ENCODE data around the gene SMAD5.

Gene SMAD5

DNA sequence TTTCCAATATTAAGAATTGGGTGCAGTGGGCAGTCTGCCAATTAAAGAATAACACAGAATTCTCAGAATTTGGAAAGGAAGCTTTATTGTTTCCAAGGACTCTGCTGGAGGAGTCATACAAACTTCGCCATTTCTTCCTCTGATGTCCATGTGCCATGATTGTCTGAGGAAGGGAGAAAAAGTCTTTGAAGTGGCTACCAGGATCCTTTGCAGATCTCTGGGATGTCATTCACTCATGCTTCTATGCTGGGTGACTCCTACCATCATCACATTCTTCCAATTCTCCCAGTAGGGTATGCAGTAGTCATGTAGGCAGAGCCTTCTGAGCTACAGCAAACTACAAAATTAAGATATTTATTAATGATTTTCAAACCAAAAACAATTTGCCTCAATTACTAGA, 3.2 kb upstream of the SMAD5 start:
- peaks cover 10% of the 10 kb centered on the region for H3K4me1 ChIP-seq (ENCODE audit: low read length)
- H3K9me3 ChIP-seq (replicated peaks; ENCODE audit: insufficient read depth, low read length): no peaks in the 10 kb centered on the region
- no peaks in the 10 kb centered on the region for H4K20me1 ChIP-seq (ENCODE audit: insufficient read depth, low read length)
- H3K27ac ChIP-seq (ENCODE audit: low read length): no peak overlapping the region
- no peaks in the 10 kb centered on the region for H3K36me3 ChIP-seq (replicated peaks; ENCODE audit: insufficient read depth, low read length)
- H3K79me2 ChIP-seq (ENCODE audit: low read length): peaks cover 18% of the 10 kb centered on the region
- no peak overlapping the region for H3K4me3 ChIP-seq (ENCODE audit: low read length)
- H3K9ac ChIP-seq (ENCODE audit: low read length): no peak overlapping the region
- TF ChIP-seq EZH2phosphoT487 (IDR thresholded peaks at IDR 0.05; ENCODE audit: low read length) (no peak), CTCF (IDR thresholded peaks at IDR 0.05; ENCODE audit: low read length) (no peak), EZH2 (optimal IDR thresholded peaks at IDR 0.05; ENCODE audit: low read depth, low read length) (no peak)
- no peaks in the 10 kb centered on the region for H3K9me2 ChIP-seq (replicated peaks; ENCODE audit: insufficient read depth, low read length)
- H2AFZ ChIP-seq (ENCODE audit: low read length): no peak overlapping the region
- no peak for DNase-seq
- H3F3A ChIP-seq (ENCODE audit: insufficient read depth, low read length): peaks cover 10% of the 10 kb centered on the region; the same call in 1 of the 2 replicates
- H3K4me2 ChIP-seq (ENCODE audit: low read depth, low read length): no peak overlapping the region
- H3K27me3 ChIP-seq (replicated peaks; ENCODE audit: insufficient read depth, low read length): no peaks in the 10 kb centered on the region

DNA sequence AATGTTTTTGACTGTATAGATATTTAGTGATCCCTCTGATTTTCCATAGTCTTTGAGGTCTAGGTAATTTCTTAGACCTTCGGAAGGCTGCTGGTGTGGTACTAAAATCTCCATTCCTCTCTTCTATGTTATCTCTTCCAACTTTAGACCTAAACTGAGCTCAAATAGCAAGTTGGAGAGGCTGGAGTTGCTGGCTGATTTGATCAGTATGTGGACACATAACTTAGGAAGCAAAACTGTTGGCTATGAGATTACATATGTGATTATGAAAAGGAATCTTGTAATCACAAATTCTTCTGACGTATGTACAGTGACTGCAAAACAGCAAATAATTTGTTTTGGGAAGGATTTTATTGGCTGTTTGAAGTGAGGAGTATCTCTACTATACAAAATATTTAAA, 2.1 kb upstream of the SMAD5 start:
- Histone ChIP-seq H3K27ac (ENCODE audit: low read length) (no peak overlapping the region), H3K4me2 (ENCODE audit: low read depth, low read length) (no peak overlapping the region), H3F3A (ENCODE audit: insufficient read depth, low read length) (peaks cover 10% of the 10 kb centered on the region; the same call in 1 of the 2 replicates), H3K9me2 (replicated peaks; ENCODE audit: insufficient read depth, low read length) (no peaks in the 10 kb centered on the region), H3K4me1 (ENCODE audit: low read length) (peaks cover 17% of the 10 kb centered on the region), H3K9me3 (replicated peaks; ENCODE audit: insufficient read depth, low read length) (no peaks in the 10 kb centered on the region), H3K27me3 (replicated peaks; ENCODE audit: insufficient read depth, low read length) (no peaks in the 10 kb centered on the region), H3K4me3 (ENCODE audit: low read length) (no peak overlapping the region), H2AFZ (ENCODE audit: low read length) (no peak overlapping the region), H3K79me2 (ENCODE audit: low read length) (peaks cover 29% of the 10 kb centered on the region), H4K20me1 (ENCODE audit: insufficient read depth, low read length) (0 out of 2 replicates have a peak, but pooled peaks cover 7% of the 10 kb centered on the region), H3K36me3 (replicated peaks; ENCODE audit: insufficient read depth, low read length) (no peaks in the 10 kb centered on the region), H3K9ac (ENCODE audit: low read length) (no peak overlapping the region)
- TF ChIP-seq EZH2 (optimal IDR thresholded peaks at IDR 0.05; ENCODE audit: low read depth, low read length) (no peak), EZH2phosphoT487 (IDR thresholded peaks at IDR 0.05; ENCODE audit: low read length) (no peak)
- no peak for DNase-seq

DNA sequence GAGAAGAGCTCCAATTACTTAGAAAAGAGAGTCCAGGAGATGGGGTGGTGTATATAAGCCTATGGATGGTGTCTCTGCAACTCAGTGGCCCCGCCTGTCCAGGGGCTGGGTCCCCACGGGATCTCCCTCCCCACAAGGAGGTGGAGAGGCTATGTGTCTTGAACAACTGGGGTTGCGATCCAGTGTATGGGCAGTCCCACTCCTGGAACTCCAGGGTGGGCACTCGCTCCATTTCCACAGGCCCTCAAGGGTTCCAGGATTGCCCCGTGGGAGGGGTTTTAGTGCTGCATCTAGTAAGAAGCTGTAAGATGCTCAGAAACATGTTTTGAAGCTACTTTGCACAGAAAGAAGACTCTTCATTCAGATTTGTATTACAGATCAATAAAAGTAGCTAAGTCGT, 558 bp upstream of the SMAD5 start:
- H3K36me3 ChIP-seq (replicated peaks; ENCODE audit: insufficient read depth, low read length): no peaks in the 10 kb centered on the region
- H3K9ac ChIP-seq (ENCODE audit: low read length): peak overlapping the region; percentile 96; the same call in 1 of the 2 replicates
- TF ChIP-seq EZH2 (optimal IDR thresholded peaks at IDR 0.05; ENCODE audit: low read depth, low read length): no peak
- no peak for TF ChIP-seq EZH2phosphoT487 (IDR thresholded peaks at IDR 0.05; ENCODE audit: low read length)
- no peak for TF ChIP-seq CTCF (IDR thresholded peaks at IDR 0.05; ENCODE audit: low read length)
- H3K4me2 ChIP-seq (ENCODE audit: low read depth, low read length): peak overlapping the region; percentile 93
- no peaks in the 10 kb centered on the region for H3K9me3 ChIP-seq (replicated peaks; ENCODE audit: insufficient read depth, low read length)
- no peaks in the 10 kb centered on the region for H3K27me3 ChIP-seq (replicated peaks; ENCODE audit: insufficient read depth, low read length)
- DNase-seq: no peak
- peaks cover 8% of the 10 kb centered on the region; the same call in 1 of the 2 replicates for H4K20me1 ChIP-seq (ENCODE audit: insufficient read depth, low read length)
- H3K4me3 ChIP-seq (ENCODE audit: low read length): peak overlapping the region; percentile 98
- peaks cover 44% of the 10 kb centered on the region for H3K79me2 ChIP-seq (ENCODE audit: low read length)
- peaks cover 17% of the 10 kb centered on the region for H3K4me1 ChIP-seq (ENCODE audit: low read length)
- no peaks in the 10 kb centered on the region for H3K9me2 ChIP-seq (replicated peaks; ENCODE audit: insufficient read depth, low read length)
- H3K27ac ChIP-seq (ENCODE audit: low read length): no peak overlapping the region
- H3F3A ChIP-seq (ENCODE audit: insufficient read depth, low read length): peaks cover 10% of the 10 kb centered on the region; the same call in 1 of the 2 replicates
- peak overlapping the region; percentile 98 for H2AFZ ChIP-seq (ENCODE audit: low read length)

DNA sequence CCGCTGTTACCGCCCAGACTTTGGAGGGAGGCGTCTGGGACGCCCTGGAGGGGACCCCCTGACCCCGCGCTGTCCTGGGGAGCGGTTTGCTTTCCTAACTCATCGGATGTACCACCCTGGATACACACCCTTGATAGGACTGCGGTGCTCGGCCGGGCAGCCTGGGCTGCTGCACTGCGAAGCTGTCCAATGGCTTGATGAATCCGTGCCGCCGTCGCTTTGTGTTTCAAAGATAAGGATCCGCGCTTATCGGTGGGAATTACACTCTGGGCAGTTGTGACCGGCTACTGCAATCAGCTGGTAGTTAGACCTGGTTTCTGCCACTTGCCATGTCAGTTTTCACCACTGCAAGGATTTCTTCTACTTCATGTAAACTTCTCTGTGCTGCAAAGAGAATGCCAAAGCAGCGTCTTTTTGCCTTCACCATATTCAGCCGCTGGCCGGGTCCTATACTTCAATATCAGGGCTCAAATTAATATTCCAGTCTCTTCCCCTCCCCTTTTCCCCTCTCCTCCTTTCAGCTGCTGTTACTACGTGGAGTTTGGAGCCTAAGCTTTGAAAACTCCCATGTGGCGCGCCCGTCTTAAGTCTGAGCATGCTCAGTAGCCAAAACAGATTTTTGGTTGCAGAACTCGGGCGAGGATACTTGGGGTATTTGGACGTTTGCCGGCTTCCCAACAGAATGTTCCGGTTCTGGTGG, 727 bp downstream of the SMAD5 start:
- Histone ChIP-seq H3F3A (ENCODE audit: insufficient read depth, low read length) (peaks cover 10% of the 10 kb centered on the region; the same call in 1 of the 2 replicates), H3K27ac (ENCODE audit: low read length) (peak overlapping the region; percentile 68; the same call in 1 of the 2 replicates), H3K9me2 (replicated peaks; ENCODE audit: insufficient read depth, low read length) (no peaks in the 10 kb centered on the region), H3K27me3 (replicated peaks; ENCODE audit: insufficient read depth, low read length) (no peaks in the 10 kb centered on the region), H3K4me3 (ENCODE audit: low read length) (peak overlapping the region; percentile 98), H3K9ac (ENCODE audit: low read length) (peak overlapping the region; percentile 96), H4K20me1 (ENCODE audit: insufficient read depth, low read length) (peaks cover 21% of the 10 kb centered on the region), H3K4me2 (ENCODE audit: low read depth, low read length) (peak overlapping the region; percentile 93), H3K4me1 (ENCODE audit: low read length) (peaks cover 17% of the 10 kb centered on the region), H3K9me3 (replicated peaks; ENCODE audit: insufficient read depth, low read length) (no peaks in the 10 kb centered on the region), H3K79me2 (ENCODE audit: low read length) (peaks cover 57% of the 10 kb centered on the region), H3K36me3 (replicated peaks; ENCODE audit: insufficient read depth, low read length) (no peaks in the 10 kb centered on the region), H2AFZ (ENCODE audit: low read length) (peak overlapping the region; percentile 98)
- DNase-seq: peak; percentile 31
- TF ChIP-seq EZH2phosphoT487 (IDR thresholded peaks at IDR 0.05; ENCODE audit: low read length) (no peak), EZH2 (optimal IDR thresholded peaks at IDR 0.05; ENCODE audit: low read depth, low read length) (no peak), CTCF (IDR thresholded peaks at IDR 0.05; ENCODE audit: low read length) (no peak)
